ENCODE measurements around the gene OXNAD1. TPM values are rescaled to one million over a fixed set of nuclear protein-coding genes. Genes with fewer than 3 reads are reported as not detected.

Gene OXNAD1
- total RNA-seq, 4 donors from 2014 or later: 8.0 to 17.2 (median 15.4) TPM

- DNase-seq: no peak
- TF ChIP-seq, protein P1, sequence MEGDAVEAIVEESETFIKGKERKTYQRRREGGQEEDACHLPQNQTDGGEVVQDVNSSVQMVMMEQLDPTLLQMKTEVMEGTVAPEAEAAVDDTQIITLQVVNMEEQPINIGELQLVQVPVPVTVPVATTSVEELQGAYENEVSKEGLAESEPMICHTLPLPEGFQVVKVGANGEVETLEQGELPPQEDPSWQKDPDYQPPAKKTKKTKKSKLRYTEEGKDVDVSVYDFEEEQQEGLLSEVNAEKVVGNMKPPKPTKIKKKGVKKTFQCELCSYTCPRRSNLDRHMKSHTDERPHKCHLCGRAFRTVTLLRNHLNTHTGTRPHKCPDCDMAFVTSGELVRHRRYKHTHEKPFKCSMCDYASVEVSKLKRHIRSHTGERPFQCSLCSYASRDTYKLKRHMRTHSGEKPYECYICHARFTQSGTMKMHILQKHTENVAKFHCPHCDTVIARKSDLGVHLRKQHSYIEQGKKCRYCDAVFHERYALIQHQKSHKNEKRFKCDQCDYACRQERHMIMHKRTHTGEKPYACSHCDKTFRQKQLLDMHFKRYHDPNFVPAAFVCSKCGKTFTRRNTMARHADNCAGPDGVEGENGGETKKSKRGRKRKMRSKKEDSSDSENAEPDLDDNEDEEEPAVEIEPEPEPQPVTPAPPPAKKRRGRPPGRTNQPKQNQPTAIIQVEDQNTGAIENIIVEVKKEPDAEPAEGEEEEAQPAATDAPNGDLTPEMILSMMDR (IDR thresholded peaks at IDR 0.05): no peak
- no peak for TF ChIP-seq POLR2A (IDR thresholded peaks at IDR 0.05)
- Histone ChIP-seq H3K9me3 (no peaks in the 10 kb centered on the region), H3K36me3 (peaks cover 0 to 21% (median 0%) of the 10 kb centered on the region in 3 donors), H3K27ac (no peak overlapping the region), H3K4me1 (peaks cover 0 to 9% (median 5%) of the 10 kb centered on the region in 3 donors), H3K4me3 (no peak overlapping the region), H3K27me3 (no peaks in the 10 kb centered on the region)
- intact Hi-C loops (cut with DNase I): no loop called here
- 77 to 80% methylated on average over 3 of the region's 3 CpGs for WGBS, 2 donors
Observed at GRCh38 chr3:16255326-16255725, 9.7 kb upstream of the OXNAD1 start.

- Histone ChIP-seq H3K4me1 (peaks cover 0 to 9% (median 5%) of the 10 kb centered on the region in 3 donors), H3K4me3 (no peak overlapping the region), H3K36me3 (peaks cover 0 to 25% (median 0%) of the 10 kb centered on the region in 3 donors), H3K9me3 (no peaks in the 10 kb centered on the region), H3K27ac (no peak overlapping the region), H3K27me3 (no peaks in the 10 kb centered on the region)
- WGBS, 2 donors: 89 to 91% methylated on average over 5 of the region's 5 CpGs
- no peak for DNase-seq
- intact Hi-C loops (cut with DNase I): no loop called here
- no peak for TF ChIP-seq POLR2A (IDR thresholded peaks at IDR 0.05)
- TF ChIP-seq, protein P1 (IDR thresholded peaks at IDR 0.05): no peak
Observed at GRCh38 chr3:16255726-16256125, 9.3 kb upstream of the OXNAD1 start.

GRCh38 chr3:16257309-16257708 lies 7.7 kb upstream of the OXNAD1 start:
- H3K9me3 ChIP-seq: no peaks in the 10 kb centered on the region
- H3K4me1 ChIP-seq: peaks cover 0 to 14% (median 5%) of the 10 kb centered on the region in 3 donors
- no peaks in the 10 kb centered on the region for H3K27me3 ChIP-seq
- TF ChIP-seq POLR2A (IDR thresholded peaks at IDR 0.05): no peak
- TF ChIP-seq, protein P1 (IDR thresholded peaks at IDR 0.05): no peak
- H3K36me3 ChIP-seq: peaks cover 0 to 31% (median 0%) of the 10 kb centered on the region in 3 donors
- H3K27ac ChIP-seq: no peak overlapping the region
- H3K4me3 ChIP-seq: no peak overlapping the region
- no peak for DNase-seq
- 87 to 92% methylated on average over 2 of the region's 2 CpGs for WGBS, 2 donors
- intact Hi-C loops (cut with DNase I): no loop called here

GRCh38 chr3:16258177-16258576 lies 6.8 kb upstream of the OXNAD1 start:
- no peak overlapping the region for H3K4me3 ChIP-seq
- H3K27me3 ChIP-seq: no peaks in the 10 kb centered on the region
- WGBS, 2 donors: 73 to 80% methylated on average over 5 of the region's 5 CpGs
- no peak for DNase-seq
- TF ChIP-seq, protein P1 (IDR thresholded peaks at IDR 0.05): no peak
- TF ChIP-seq POLR2A (IDR thresholded peaks at IDR 0.05): no peak
- H3K4me1 ChIP-seq: peaks cover 0 to 19% (median 3%) of the 10 kb centered on the region in 3 donors
- H3K36me3 ChIP-seq: peaks cover 0 to 31% (median 0%) of the 10 kb centered on the region in 3 donors
- no peak overlapping the region for H3K27ac ChIP-seq
- no peaks in the 10 kb centered on the region for H3K9me3 ChIP-seq
- intact Hi-C loops (cut with DNase I): no loop called here

DNA sequence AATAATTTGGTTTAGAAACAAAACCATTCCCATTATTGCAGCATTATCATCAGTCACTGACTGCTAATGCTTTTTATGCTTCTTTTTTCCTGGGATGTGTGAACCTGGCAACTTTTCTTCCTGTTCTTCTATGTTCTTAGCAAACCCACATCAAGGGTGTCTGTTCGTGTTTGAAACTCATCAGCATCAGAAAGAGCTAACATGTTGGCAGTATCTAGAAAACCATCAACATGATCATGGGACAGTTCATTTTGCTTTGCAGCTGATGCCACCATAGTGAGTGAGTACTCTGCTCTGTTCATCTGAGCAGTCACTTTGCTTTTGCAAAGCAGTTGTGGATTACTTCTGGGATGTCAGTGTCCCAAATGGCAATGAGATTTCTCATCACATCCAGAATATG lies 6.1 kb upstream of the OXNAD1 start:
- H3K27ac ChIP-seq: no peak overlapping the region
- no peak for DNase-seq
- peaks cover 0 to 31% (median 0%) of the 10 kb centered on the region in 3 donors for H3K36me3 ChIP-seq
- no peaks in the 10 kb centered on the region for H3K27me3 ChIP-seq
- peaks cover 3 to 20% (median 4%) of the 10 kb centered on the region in 3 donors for H3K4me1 ChIP-seq
- no peaks in the 10 kb centered on the region for H3K9me3 ChIP-seq
- no peak overlapping the region for H3K4me3 ChIP-seq
- no peak for TF ChIP-seq POLR2A (IDR thresholded peaks at IDR 0.05)
- TF ChIP-seq, protein P1 (IDR thresholded peaks at IDR 0.05): no peak
- WGBS, 2 donors: 71 to 73% methylated on average over 1 of the region's 1 CpG
- intact Hi-C loops (cut with DNase I): no loop called here

Measured in esophagus squamous epithelium (tissue), 5 donors.